ENCODE results near the gene CCDC175.

Gene CCDC175

DNA sequence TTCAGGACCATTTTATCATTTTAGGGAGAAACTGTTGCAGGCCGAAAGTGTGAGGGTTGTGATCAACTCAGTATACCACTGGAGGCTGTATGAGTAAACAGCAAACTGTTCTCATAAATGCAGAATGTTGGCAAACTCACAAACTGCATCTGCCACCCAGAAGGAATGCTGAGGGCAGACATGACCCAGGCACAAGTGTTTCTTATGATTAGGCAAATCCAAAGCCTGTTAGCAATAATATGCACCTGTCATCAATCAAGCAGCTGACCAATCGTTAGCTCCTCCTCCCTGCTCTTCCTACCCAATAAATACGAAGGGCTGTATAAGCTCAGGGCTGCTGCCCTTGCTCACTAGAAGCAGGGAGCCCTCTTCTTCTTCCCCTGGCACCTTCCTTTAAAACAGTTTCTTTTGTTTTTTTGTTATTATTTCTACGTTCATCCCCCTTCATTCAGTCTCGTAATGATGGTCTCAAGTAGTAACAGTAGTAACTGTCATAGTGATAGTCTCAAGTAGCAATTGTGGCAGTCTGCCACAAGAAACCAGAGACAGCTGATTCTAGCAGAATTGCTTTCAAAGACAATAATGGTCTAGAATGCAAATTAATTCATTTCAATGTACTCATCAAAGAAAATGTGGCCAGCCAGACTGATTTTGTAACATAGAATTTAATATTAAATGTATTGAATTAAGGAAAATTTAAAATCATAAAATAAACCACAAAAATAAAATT is 15.2 kb upstream of the CCDC175 start:
- peaks cover 9% of the 10 kb centered on the region for H3K27me3 ChIP-seq (ENCODE audit: insufficient read depth, low read length, poor library complexity)
- H3K79me2 ChIP-seq (ENCODE audit: insufficient read depth, low read length): no peaks in the 10 kb centered on the region
- no peak for DNase-seq
- no peaks in the 10 kb centered on the region for H3K4me1 ChIP-seq (ENCODE audit: insufficient read depth, low read length)
- TF ChIP-seq EZH2 (IDR thresholded peaks at IDR 0.05; ENCODE audit: borderline replicate concordance, low read depth, low read length, severe bottlenecking) (no peak), CTCF (IDR thresholded peaks at IDR 0.05; ENCODE audit: borderline replicate concordance, extremely low read depth, low read length, poor library complexity, severe bottlenecking) (no peak)
- H3K36me3 ChIP-seq (ENCODE audit: insufficient read depth, low read length): no peaks in the 10 kb centered on the region
- no peaks in the 10 kb centered on the region for H4K20me1 ChIP-seq (ENCODE audit: insufficient read depth, low read length)
- H3K4me3 ChIP-seq (ENCODE audit: low read depth in 1 of 2, low read length in 2 of 2): no peak overlapping the region
- no peak overlapping the region for H3K27ac ChIP-seq (ENCODE audit: low read length)
- H3K4me2 ChIP-seq (ENCODE audit: insufficient read depth, low read length): no peak overlapping the region
- no peaks in the 10 kb centered on the region for H3K9me3 ChIP-seq (ENCODE audit: insufficient read depth, low read length, severe bottlenecking)
- no peak overlapping the region for H3K9ac ChIP-seq (ENCODE audit: low read depth, low read length)
- H2AFZ ChIP-seq (ENCODE audit: low read depth, low read length): no peak overlapping the region
- ATAC-seq (ENCODE audit: insufficient read depth, low read depth): no peak

DNA sequence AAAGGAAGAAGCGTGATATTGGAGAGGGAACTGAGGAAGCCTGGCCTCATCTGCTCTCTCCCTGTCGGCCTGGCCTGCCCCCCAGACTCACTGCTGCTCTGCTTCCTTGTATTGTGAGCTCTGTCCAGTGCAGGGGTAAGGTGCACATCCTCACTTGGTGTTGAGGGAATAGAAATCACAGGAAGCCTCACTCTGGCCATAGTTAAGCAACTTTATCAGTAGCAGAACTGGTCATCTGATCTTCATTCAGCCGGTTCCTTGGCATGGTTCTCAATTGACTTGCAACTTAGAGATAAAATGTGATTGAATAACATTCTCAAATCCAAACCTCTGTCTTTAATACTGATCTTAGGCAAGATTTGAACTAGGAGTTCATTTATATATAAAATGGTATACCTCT is 11.5 kb upstream of the CCDC175 start:
- Histone ChIP-seq H3K4me3 (ENCODE audit: low read depth in 1 of 2, low read length in 2 of 2) (no peak overlapping the region), H3K4me2 (ENCODE audit: insufficient read depth, low read length) (no peak overlapping the region), H3K27ac (ENCODE audit: low read length) (no peak overlapping the region), H3K9me3 (ENCODE audit: insufficient read depth, low read length, severe bottlenecking) (no peaks in the 10 kb centered on the region), H3K27me3 (ENCODE audit: insufficient read depth, low read length, poor library complexity) (peaks cover 12% of the 10 kb centered on the region), H3K4me1 (ENCODE audit: insufficient read depth, low read length) (no peaks in the 10 kb centered on the region), H3K9ac (ENCODE audit: low read depth, low read length) (no peak overlapping the region), H3K36me3 (ENCODE audit: insufficient read depth, low read length) (no peaks in the 10 kb centered on the region), H2AFZ (ENCODE audit: low read depth, low read length) (no peak overlapping the region), H4K20me1 (ENCODE audit: insufficient read depth, low read length) (no peaks in the 10 kb centered on the region), H3K79me2 (ENCODE audit: insufficient read depth, low read length) (no peaks in the 10 kb centered on the region)
- DNase-seq: no peak
- ATAC-seq (ENCODE audit: insufficient read depth, low read depth): no peak
- TF ChIP-seq EZH2 (IDR thresholded peaks at IDR 0.05; ENCODE audit: borderline replicate concordance, low read depth, low read length, severe bottlenecking): no peak
- no peak for TF ChIP-seq CTCF (IDR thresholded peaks at IDR 0.05; ENCODE audit: borderline replicate concordance, extremely low read depth, low read length, poor library complexity, severe bottlenecking)

DNA sequence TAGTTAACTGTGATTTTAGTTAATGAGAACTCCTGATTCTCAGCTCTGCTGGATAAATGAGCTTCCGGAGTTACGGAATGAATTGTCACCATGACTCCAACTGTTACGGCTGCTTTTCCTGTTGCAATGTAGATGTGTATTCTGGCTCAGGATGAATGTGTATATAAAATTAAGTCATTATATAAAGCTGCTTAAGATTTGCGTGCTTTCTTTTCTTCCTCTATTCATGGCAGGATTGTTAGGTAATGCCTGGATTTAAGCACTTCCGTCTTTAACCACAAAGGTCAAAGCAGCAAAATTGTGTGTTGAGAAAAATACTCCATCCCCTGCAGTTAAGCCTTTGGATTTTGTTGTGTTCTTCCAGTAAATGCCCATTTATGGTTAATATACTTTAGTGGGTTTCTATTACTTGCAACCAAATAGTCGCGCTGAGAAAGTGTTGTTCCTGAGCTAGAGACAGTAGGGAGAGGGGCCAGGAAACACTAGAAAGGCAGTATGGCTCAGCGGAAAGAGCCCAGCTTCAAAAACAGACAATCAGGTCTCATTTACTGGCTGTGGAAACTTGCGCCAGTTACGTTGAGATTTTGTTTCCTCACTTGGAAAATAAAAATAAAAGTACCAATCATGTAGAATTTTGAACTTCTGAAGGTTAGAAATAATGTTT is 9.4 kb upstream of the CCDC175 start:
- no peak for ATAC-seq (ENCODE audit: insufficient read depth, low read depth)
- H3K9me3 ChIP-seq (ENCODE audit: insufficient read depth, low read length, severe bottlenecking): no peaks in the 10 kb centered on the region
- H4K20me1 ChIP-seq (ENCODE audit: insufficient read depth, low read length): no peaks in the 10 kb centered on the region
- no peaks in the 10 kb centered on the region for H3K36me3 ChIP-seq (ENCODE audit: insufficient read depth, low read length)
- no peaks in the 10 kb centered on the region for H3K79me2 ChIP-seq (ENCODE audit: insufficient read depth, low read length)
- H3K4me2 ChIP-seq (ENCODE audit: insufficient read depth, low read length): no peak overlapping the region
- DNase-seq: no peak
- H3K9ac ChIP-seq (ENCODE audit: low read depth, low read length): no peak overlapping the region
- no peak overlapping the region for H3K4me3 ChIP-seq (ENCODE audit: low read depth in 1 of 2, low read length in 2 of 2)
- H3K27ac ChIP-seq (ENCODE audit: low read length): no peak overlapping the region
- H3K27me3 ChIP-seq (ENCODE audit: insufficient read depth, low read length, poor library complexity): peaks cover 12% of the 10 kb centered on the region
- TF ChIP-seq EZH2 (IDR thresholded peaks at IDR 0.05; ENCODE audit: borderline replicate concordance, low read depth, low read length, severe bottlenecking) (no peak), CTCF (IDR thresholded peaks at IDR 0.05; ENCODE audit: borderline replicate concordance, extremely low read depth, low read length, poor library complexity, severe bottlenecking) (no peak)
- no peaks in the 10 kb centered on the region for H3K4me1 ChIP-seq (ENCODE audit: insufficient read depth, low read length)
- no peak overlapping the region for H2AFZ ChIP-seq (ENCODE audit: low read depth, low read length)
